Epithelial cell of proximal tubule (primary cell): Measurements from ENCODE around the gene PAX7. TPM values are rescaled to one million over a fixed set of nuclear protein-coding genes. Genes with fewer than 3 reads are reported as not detected.

Source experiments
- DNase-seq: peaks from one replicate; pipeline ENCODE4 v3.0.0-alpha.2; 2011; ENCODE audit warnings: low read depth
- H3K4me3 ChIP-seq: 2 replicates; pipeline ENCODE4 v1.5.1; 2011; ENCODE audit warnings: low read depth, mild to moderate bottlenecking, low read length
- CTCF ChIP-seq: conservative IDR thresholded peaks from 2 replicates; pipeline ENCODE4 v1.5.1; 2012; ENCODE audit warnings: low read depth, mild to moderate bottlenecking, low read length
- total RNA-seq: library from RNA; depleted of rRNA; stranded (reverse); fragments of >200 nt; gene quantifications from 2 replicates; pipeline ENCODE4 v1.2.3, GENCODE V29; 2015

PAX7 gene
- total RNA-seq, 1 donor from 2014 or later = not detected

GRCh38 chr1:18673976-18674375 lies 43.3 kb downstream of the PAX7 start:
- H3K4me3 ChIP-seq = no peak overlapping the region
- DNase-seq = no peak
- TF ChIP-seq CTCF = peak; percentile 26

- H3K4me3 ChIP-seq = no peak overlapping the region
- DNase-seq = no peak
- TF ChIP-seq CTCF = no peak
These were observed 45.7 kb downstream of the PAX7 start for GRCh38 chr1:18676332-18676781.

GRCh38 chr1:18681423-18681835 lies 50.8 kb downstream of the PAX7 start:
- peak; percentile 67 for TF ChIP-seq CTCF

GRCh38 chr1:18682375-18682774 lies 51.7 kb downstream of the PAX7 start:
- TF ChIP-seq CTCF = no peak
- no peak for DNase-seq
- no peak overlapping the region for H3K4me3 ChIP-seq

More at GRCh38 chr1:18681423-18681835, 50.8 kb downstream of the PAX7 start:
- H3K4me3 ChIP-seq = no peak overlapping the region
- no peak for DNase-seq

- no peak overlapping the region for H3K4me3 ChIP-seq
- TF ChIP-seq CTCF = no peak
- no peak for DNase-seq
These were observed 53.7 kb downstream of the PAX7 start for GRCh38 chr1:18684303-18684702.

- no peak for TF ChIP-seq CTCF
- H3K4me3 ChIP-seq = no peak overlapping the region
- no peak for DNase-seq
These were observed 55.9 kb downstream of the PAX7 start for GRCh38 chr1:18686540-18686939.

- H3K4me3 ChIP-seq = no peak overlapping the region
- no peak for TF ChIP-seq CTCF
- DNase-seq = no peak
These were observed 56.6 kb downstream of the PAX7 start for GRCh38 chr1:18687273-18687672.
